ENCODE measurements around the gene KLHL29.

The KLHL29 gene

GRCh38 chr2:23503682-23504081, 118.7 kb downstream of the KLHL29 start:
- TF ChIP-seq RAD21 (IDR thresholded peaks at IDR 0.05; ENCODE audit: low read depth) (no peak), USF1 (IDR thresholded peaks at IDR 0.05) (no peak), TEAD4 (IDR thresholded peaks at IDR 0.05) (no peak), ZBTB7A (IDR thresholded peaks at IDR 0.05; ENCODE audit: low read depth) (no peak), FOXM1 (IDR thresholded peaks at IDR 0.05; ENCODE audit: borderline replicate concordance, low read depth) (no peak), CREB1 (IDR thresholded peaks at IDR 0.05; ENCODE audit: low read depth) (no peak), EP300 (IDR thresholded peaks at IDR 0.05; ENCODE audit: borderline replicate concordance) (no peak), TCF12 (IDR thresholded peaks at IDR 0.05; ENCODE audit: low read depth) (no peak), TAF1 (IDR thresholded peaks at IDR 0.05; ENCODE audit: low read depth) (no peak), EGR1 (IDR thresholded peaks at IDR 0.05) (no peak), CEBPB (IDR thresholded peaks at IDR 0.05) (no peak), MAX (IDR thresholded peaks at IDR 0.05) (no peak), YY1 (IDR thresholded peaks at IDR 0.05; ENCODE audit: low read depth) (no peak), NFIC (IDR thresholded peaks at IDR 0.05) (no peak), REST (IDR thresholded peaks at IDR 0.05; ENCODE audit: low read depth) (no peak)

GRCh38 chr2:23504591-23504990, 119.6 kb downstream of the KLHL29 start:
- TF ChIP-seq ZBTB7A (IDR thresholded peaks at IDR 0.05; ENCODE audit: low read depth) (no peak), EGR1 (IDR thresholded peaks at IDR 0.05) (no peak), REST (IDR thresholded peaks at IDR 0.05; ENCODE audit: low read depth) (no peak), USF1 (IDR thresholded peaks at IDR 0.05) (no peak)

- no peak for TF ChIP-seq TAF1 (IDR thresholded peaks at IDR 0.05; ENCODE audit: low read depth)
- peak; percentile 27; the same call in 1 of the 2 replicates for TF ChIP-seq RAD21 (IDR thresholded peaks at IDR 0.05; ENCODE audit: low read depth)
Observed at GRCh38 chr2:23505218-23505983, 120.4 kb downstream of the KLHL29 start.

GRCh38 chr2:23505984-23506380, 121.0 kb downstream of the KLHL29 start:
- TF ChIP-seq CEBPB (IDR thresholded peaks at IDR 0.05) (no peak), TEAD4 (IDR thresholded peaks at IDR 0.05) (no peak), TCF12 (IDR thresholded peaks at IDR 0.05; ENCODE audit: low read depth) (no peak), TAF1 (IDR thresholded peaks at IDR 0.05; ENCODE audit: low read depth) (no peak)

GRCh38 chr2:23506531-23507266, 121.7 kb downstream of the KLHL29 start:
- TF ChIP-seq TAF1 (IDR thresholded peaks at IDR 0.05; ENCODE audit: low read depth) = no peak

GRCh38 chr2:23507267-23508065, 122.5 kb downstream of the KLHL29 start:
- no peak for TF ChIP-seq CREB1 (IDR thresholded peaks at IDR 0.05; ENCODE audit: low read depth)
- TF ChIP-seq NFIC (IDR thresholded peaks at IDR 0.05) = no peak
- no peak for TF ChIP-seq EGR1 (IDR thresholded peaks at IDR 0.05)
- TF ChIP-seq MAX (IDR thresholded peaks at IDR 0.05) = no peak
- TF ChIP-seq EP300 (IDR thresholded peaks at IDR 0.05; ENCODE audit: borderline replicate concordance) = no peak
- no peak for TF ChIP-seq TAF1 (IDR thresholded peaks at IDR 0.05; ENCODE audit: low read depth)
- no peak for TF ChIP-seq RAD21 (IDR thresholded peaks at IDR 0.05; ENCODE audit: low read depth)
- TF ChIP-seq REST (IDR thresholded peaks at IDR 0.05; ENCODE audit: low read depth) = no peak
- TF ChIP-seq ZBTB7A (IDR thresholded peaks at IDR 0.05; ENCODE audit: low read depth) = no peak
- TF ChIP-seq TEAD4 (IDR thresholded peaks at IDR 0.05) = no peak
- TF ChIP-seq YY1 (IDR thresholded peaks at IDR 0.05; ENCODE audit: low read depth) = no peak
- no peak for TF ChIP-seq CEBPB (IDR thresholded peaks at IDR 0.05)
- TF ChIP-seq USF1 (IDR thresholded peaks at IDR 0.05) = no peak

All from Ishikawa (cell line).